MM.1S (cell line): ENCODE measurements around the gene AGAP1.

Experiments
- DNase-seq: peaks from one replicate; pipeline ENCODE4 v3.0.0-alpha.2; 2015
- H2AFZ ChIP-seq: fragments of 300-600 bp; sonication (generic); 2 replicates; pipeline ENCODE4 v1.6.0; 2016; ENCODE audit warnings: antibody characterized with exemption, low read length
- H3F3A ChIP-seq: fragments of 300-600 bp; sonication (generic); 2 replicates; pipeline ENCODE4 v1.6.1; 2016; ENCODE audit warnings: mild to moderate bottlenecking, antibody characterized with exemption, low read length, moderate library complexity, mixed read lengths; ENCODE audit not compliant: insufficient read depth
- H3K27ac ChIP-seq: fragments of 300-600 bp; sonication (generic); 2 replicates; pipeline ENCODE4 v1.5.1; 2016; ENCODE audit warnings: mild to moderate bottlenecking, low read length
- H3K27me3 ChIP-seq: fragments of 300-600 bp; sonication (generic); replicated peaks from 2 replicates; pipeline ENCODE4 v1.6.0; 2016; ENCODE audit warnings: low read length; ENCODE audit not compliant: insufficient read depth
- H3K36me3 ChIP-seq: fragments of 300-600 bp; sonication (generic); replicated peaks from 2 replicates; pipeline ENCODE4 v1.6.1; 2016; ENCODE audit warnings: mild to moderate bottlenecking, low read length, mixed read lengths; ENCODE audit not compliant: insufficient read depth
- H3K4me1 ChIP-seq: fragments of 300-600 bp; sonication (generic); 2 replicates; pipeline ENCODE4 v1.6.1; 2016; ENCODE audit warnings: low read length, mixed read lengths
- H3K4me2 ChIP-seq: fragments of 300-600 bp; sonication (generic); 2 replicates; pipeline ENCODE4 v1.6.0; 2016; ENCODE audit warnings: low read depth, low read length
- H3K4me3 ChIP-seq: fragments of 300-600 bp; sonication (generic); 2 replicates; pipeline ENCODE4 v1.5.1; 2016; ENCODE audit warnings: low read length, mixed read lengths
- H3K79me2 ChIP-seq: fragments of 300-600 bp; sonication (generic); 2 replicates; pipeline ENCODE4 v1.6.1; 2016; ENCODE audit warnings: mixed run types, low read length, mixed read lengths
- H3K9ac ChIP-seq: fragments of 300-600 bp; sonication (generic); 2 replicates; pipeline ENCODE4 v1.6.1; 2016; ENCODE audit warnings: low read length, mixed read lengths
- H3K9me2 ChIP-seq: fragments of 300-600 bp; sonication (generic); replicated peaks from 2 replicates; pipeline ENCODE4 v1.6.1; 2016; ENCODE audit warnings: mild to moderate bottlenecking, low read length, mixed read lengths; ENCODE audit not compliant: insufficient read depth
- H3K9me3 ChIP-seq: fragments of 300-600 bp; sonication (generic); replicated peaks from 2 replicates; pipeline ENCODE4 v1.6.1; 2016; ENCODE audit warnings: mild to moderate bottlenecking, low read length, mixed read lengths; ENCODE audit not compliant: insufficient read depth
- H4K20me1 ChIP-seq: fragments of 300-600 bp; sonication (generic); 2 replicates; pipeline ENCODE4 v1.6.1; 2016; ENCODE audit warnings: mild to moderate bottlenecking, low read length, moderate library complexity, mixed read lengths; ENCODE audit not compliant: insufficient read depth
- CTCF ChIP-seq: fragments of 300-600 bp; sonication (generic); IDR thresholded peaks from 2 replicates; pipeline ENCODE4 v1.5.1; 2016; ENCODE audit warnings: antibody characterized with exemption, low read length, mixed read lengths
- EZH2 ChIP-seq: fragments of 300-600 bp; sonication (generic); optimal IDR thresholded peaks from 2 replicates; pipeline ENCODE3; 2017; ENCODE audit warnings: low read depth, mild to moderate bottlenecking, antibody characterized with exemption, low read length, mixed read lengths
- EZH2phosphoT487 ChIP-seq: fragments of 300-600 bp; sonication (generic); IDR thresholded peaks from 2 replicates; pipeline ENCODE4 v1.6.1; 2018; ENCODE audit warnings: antibody characterized with exemption, low read length

Gene AGAP1

GRCh38 chr2:235630718-235631296 lies 137.0 kb downstream of the AGAP1 start:
- Histone ChIP-seq H2AFZ (no peak overlapping the region), H3K27me3 (no peaks in the 10 kb centered on the region), H3F3A (no peaks in the 10 kb centered on the region), H3K4me2 (no peak overlapping the region), H3K9me3 (no peaks in the 10 kb centered on the region), H4K20me1 (no peaks in the 10 kb centered on the region; the same call in 1 of the 2 replicates), H3K36me3 (no peaks in the 10 kb centered on the region), H3K27ac (no peak overlapping the region), H3K79me2 (peaks cover 90% of the 10 kb centered on the region), H3K4me3 (no peak overlapping the region), H3K4me1 (no peaks in the 10 kb centered on the region), H3K9me2 (no peaks in the 10 kb centered on the region), H3K9ac (no peak overlapping the region)
- no peak for DNase-seq
- TF ChIP-seq CTCF (no peak), EZH2 (no peak), EZH2phosphoT487 (no peak)

- no peak for TF ChIP-seq EZH2phosphoT487
- Histone ChIP-seq H3K27ac (no peak overlapping the region), H3K4me1 (no peaks in the 10 kb centered on the region), H3K4me2 (no peak overlapping the region), H3K4me3 (no peak overlapping the region), H3K79me2 (peaks cover 93% of the 10 kb centered on the region), H4K20me1 (no peaks in the 10 kb centered on the region; the same call in 1 of the 2 replicates), H3K9me2 (no peaks in the 10 kb centered on the region), H3K9ac (no peak overlapping the region), H3F3A (no peaks in the 10 kb centered on the region), H3K36me3 (no peaks in the 10 kb centered on the region), H2AFZ (no peak overlapping the region), H3K27me3 (no peaks in the 10 kb centered on the region), H3K9me3 (no peaks in the 10 kb centered on the region)
- no peak for DNase-seq
Measured at GRCh38 chr2:235634435-235635158, 140.8 kb downstream of the AGAP1 start.

DNA sequence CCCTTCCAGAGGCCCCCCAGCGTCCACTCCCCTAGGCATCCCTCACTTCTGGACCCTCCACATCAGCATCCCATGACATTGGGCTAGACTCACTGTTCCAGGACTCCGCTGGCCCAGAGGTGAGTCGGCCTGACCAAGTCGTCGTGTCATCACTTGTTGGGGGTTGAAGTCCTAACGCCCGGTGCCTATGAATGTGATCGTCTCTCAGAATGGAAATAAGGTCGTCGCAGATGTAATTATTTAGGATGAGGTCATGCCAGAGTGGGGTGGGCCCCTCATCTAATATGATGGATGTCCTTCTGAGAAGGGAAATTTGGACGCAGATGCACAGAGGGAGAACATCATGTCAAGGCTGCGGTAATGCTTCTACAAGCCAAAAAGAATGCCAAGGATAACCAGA lies 142.7 kb downstream of the AGAP1 start:
- peaks cover 95% of the 10 kb centered on the region for H3K79me2 ChIP-seq

More for the DNA sequence above, 142.7 kb downstream of the AGAP1 start:
- Histone ChIP-seq H3K27me3 (no peaks in the 10 kb centered on the region), H4K20me1 (no peaks in the 10 kb centered on the region; the same call in 1 of the 2 replicates), H3K4me3 (no peak overlapping the region), H3K27ac (no peak overlapping the region), H3K4me1 (no peaks in the 10 kb centered on the region), H3F3A (no peaks in the 10 kb centered on the region), H3K9me2 (no peaks in the 10 kb centered on the region), H3K9me3 (no peaks in the 10 kb centered on the region), H3K9ac (no peak overlapping the region), H3K4me2 (no peak overlapping the region), H3K36me3 (no peaks in the 10 kb centered on the region), H2AFZ (no peak overlapping the region)
- DNase-seq, result no peak
- TF ChIP-seq EZH2phosphoT487 (no peak), CTCF (no peak), EZH2 (no peak)
